ENCODE results near the gene ATPAF1. TPM values are rescaled to one million over a fixed set of nuclear protein-coding genes. Genes with fewer than 3 reads are reported as not detected.

ATPAF1 gene
- total RNA-seq, 1 donor from 2014 or later: 37.8 TPM

- no peak within 1 kb of the TSS for H3K27ac Mint-ChIP-seq (ENCODE audit: unreplicated experiment)
- peak within 1 kb of the TSS; percentile 86 for H3K4me3 Mint-ChIP-seq (ENCODE audit: unreplicated experiment)
- H3K36me3 Mint-ChIP-seq (ENCODE audit: unreplicated experiment): no peaks in the 10 kb centered on the region
- peak; percentile 54 for DNase-seq
- peaks cover 15% of the 10 kb centered on the region for H3K27me3 Mint-ChIP-seq (ENCODE audit: unreplicated experiment)
- H3K4me1 Mint-ChIP-seq (ENCODE audit: low read depth, unreplicated experiment): peaks cover 6% of the 10 kb centered on the region
- TF ChIP-seq CTCF (IDR thresholded peaks at IDR 0.05; ENCODE audit: partially characterized antibody, unreplicated experiment): no peak
- peaks cover 9% of the 10 kb centered on the region for H3K9me3 Mint-ChIP-seq (ENCODE audit: unreplicated experiment)
Measured at GRCh38 chr1:46616277-46617107, 51.7 kb downstream of the ATPAF1 start, which contains the start of gene MOB3C. Gene MOB3C (minus strand): TSS chr1:46616811. CDS start chr1:46613321, 3,490 bp downstream.

GRCh38 chr1:46615735-46616134 is 52.4 kb downstream of the ATPAF1 start:
- Mint-ChIP-seq H3K4me1 (ENCODE audit: low read depth, unreplicated experiment) (peaks cover 3% of the 10 kb centered on the region), H3K27ac (ENCODE audit: unreplicated experiment) (no peak overlapping the region), H3K27me3 (ENCODE audit: unreplicated experiment) (peaks cover 15% of the 10 kb centered on the region), H3K36me3 (ENCODE audit: unreplicated experiment) (no peaks in the 10 kb centered on the region), H3K9me3 (ENCODE audit: unreplicated experiment) (peaks cover 7% of the 10 kb centered on the region), H3K4me3 (ENCODE audit: unreplicated experiment) (peak overlapping the region; percentile 81)
- no peak for TF ChIP-seq CTCF (IDR thresholded peaks at IDR 0.05; ENCODE audit: partially characterized antibody, unreplicated experiment)
- DNase-seq: no peak

GRCh38 chr1:46615088-46615487 is 53.1 kb downstream of the ATPAF1 start:
- peak overlapping the region; percentile 54 for H3K4me3 Mint-ChIP-seq (ENCODE audit: unreplicated experiment)

GRCh38 chr1:46614604-46614984 is 53.6 kb downstream of the ATPAF1 start:
- Mint-ChIP-seq H3K27me3 (ENCODE audit: unreplicated experiment) (peaks cover 13% of the 10 kb centered on the region), H3K36me3 (ENCODE audit: unreplicated experiment) (no peaks in the 10 kb centered on the region), H3K27ac (ENCODE audit: unreplicated experiment) (no peak overlapping the region), H3K4me1 (ENCODE audit: low read depth, unreplicated experiment) (peaks cover 3% of the 10 kb centered on the region), H3K9me3 (ENCODE audit: unreplicated experiment) (peaks cover 7% of the 10 kb centered on the region), H3K4me3 (ENCODE audit: unreplicated experiment) (no peak overlapping the region)
- no peak for TF ChIP-seq CTCF (IDR thresholded peaks at IDR 0.05; ENCODE audit: partially characterized antibody, unreplicated experiment)
- no peak for DNase-seq

More at GRCh38 chr1:46615088-46615487, 53.1 kb downstream of the ATPAF1 start:
- DNase-seq: no peak
- no peak overlapping the region for H3K27ac Mint-ChIP-seq (ENCODE audit: unreplicated experiment)
- peaks cover 3% of the 10 kb centered on the region for H3K4me1 Mint-ChIP-seq (ENCODE audit: low read depth, unreplicated experiment)
- peaks cover 7% of the 10 kb centered on the region for H3K9me3 Mint-ChIP-seq (ENCODE audit: unreplicated experiment)
- TF ChIP-seq CTCF (IDR thresholded peaks at IDR 0.05; ENCODE audit: partially characterized antibody, unreplicated experiment): no peak
- peaks cover 13% of the 10 kb centered on the region for H3K27me3 Mint-ChIP-seq (ENCODE audit: unreplicated experiment)
- H3K36me3 Mint-ChIP-seq (ENCODE audit: unreplicated experiment): no peaks in the 10 kb centered on the region
